PFSK-1 (cell line): Measurements from ENCODE around the gene CAMTA1.

Source experiments
- FOXP2 ChIP-seq: optimal IDR thresholded peaks from 2 replicates; pipeline ENCODE3; 2011; ENCODE audit warnings: borderline replicate concordance, control low read depth, inconsistent platforms; ENCODE audit not compliant: insufficient read depth; ENCODE audit errors: extremely low read length, extremely low read depth
- POLR2AphosphoS5 ChIP-seq: IDR thresholded peaks from 2 replicates; pipeline ENCODE4 v1.6.1; 2012; ENCODE audit warnings: low read depth, mild to moderate bottlenecking, control low read depth, low read length, moderate library complexity
- REST ChIP-seq, 2 experiments: IDR thresholded peaks; 2 replicates each; pipeline versions ENCODE4 v1.6.1 to v1.8.0; 2011 to 2012; ENCODE audit warnings: low read depth in 2 of 2, low read length in 2 of 2, control low read depth in 1 of 2, inconsistent platforms in 1 of 2, mild to moderate bottlenecking in 1 of 2, moderate library complexity in 1 of 2; ENCODE audit not compliant: insufficient read depth in 1 of 2
- SIN3A ChIP-seq: IDR thresholded peaks from 2 replicates; pipeline ENCODE4 v1.6.1; 2012; ENCODE audit warnings: mild to moderate bottlenecking, low read length, moderate library complexity, borderline replicate concordance; ENCODE audit not compliant: insufficient read depth
- TAF1 ChIP-seq: IDR thresholded peaks from 2 replicates; pipeline ENCODE4 v1.6.1; 2012; ENCODE audit warnings: low read length, control low read depth, borderline replicate concordance; ENCODE audit not compliant: insufficient read depth

The CAMTA1 gene

DNA sequence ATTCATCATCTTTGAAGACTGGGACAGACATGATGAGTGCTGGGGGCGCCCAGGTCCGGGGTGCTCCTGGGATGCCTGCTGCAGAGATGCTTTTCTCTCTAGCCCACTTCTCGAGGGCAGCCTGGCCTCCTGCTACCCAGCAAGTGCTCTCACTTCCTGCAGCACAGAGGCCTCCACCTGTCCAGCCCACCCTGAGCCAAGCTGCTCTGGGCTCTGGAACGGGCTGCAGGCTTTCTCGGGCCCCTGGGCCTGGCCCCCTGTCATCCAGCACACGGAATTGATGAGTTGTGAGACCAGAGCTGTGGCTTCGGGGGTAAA is 516.4 kb downstream of the CAMTA1 start:
- no peak for TF ChIP-seq SIN3A
- no peak for TF ChIP-seq REST (IDR thresholded peaks at IDR 0.05; ENCODE audit: insufficient read depth in 1 of 2, low read depth in 2 of 2, low read length in 2 of 2)
- TF ChIP-seq POLR2AphosphoS5: no peak
- no peak for TF ChIP-seq TAF1
- TF ChIP-seq FOXP2: no peak

- no peak for TF ChIP-seq TAF1
- no peak for TF ChIP-seq FOXP2
- TF ChIP-seq POLR2AphosphoS5: no peak
- no peak for TF ChIP-seq REST (IDR thresholded peaks at IDR 0.05; ENCODE audit: insufficient read depth in 1 of 2, low read depth in 2 of 2, low read length in 2 of 2)
- no peak for TF ChIP-seq SIN3A
Measured at GRCh38 chr1:7302126-7302525, 516.9 kb downstream of the CAMTA1 start.

- TF ChIP-seq REST (IDR thresholded peaks at IDR 0.05; ENCODE audit: insufficient read depth in 1 of 2, low read depth in 2 of 2, low read length in 2 of 2): no peak
- TF ChIP-seq FOXP2: no peak
- TF ChIP-seq POLR2AphosphoS5: no peak
- no peak for TF ChIP-seq SIN3A
- TF ChIP-seq TAF1: no peak
Measured at GRCh38 chr1:7302873-7303272, 517.6 kb downstream of the CAMTA1 start.

- TF ChIP-seq SIN3A: no peak
Measured at GRCh38 chr1:7303554-7304317, 518.5 kb downstream of the CAMTA1 start.

- TF ChIP-seq FOXP2: no peak
- no peak for TF ChIP-seq POLR2AphosphoS5
- TF ChIP-seq TAF1: no peak
- no peak for TF ChIP-seq SIN3A
- no peak for TF ChIP-seq REST (IDR thresholded peaks at IDR 0.05; ENCODE audit: insufficient read depth in 1 of 2, low read depth in 2 of 2, low read length in 2 of 2)
Measured at GRCh38 chr1:7313081-7313546, 527.9 kb downstream of the CAMTA1 start.
